ENCODE results near the gene SAT1.

SAT1 gene

DNA sequence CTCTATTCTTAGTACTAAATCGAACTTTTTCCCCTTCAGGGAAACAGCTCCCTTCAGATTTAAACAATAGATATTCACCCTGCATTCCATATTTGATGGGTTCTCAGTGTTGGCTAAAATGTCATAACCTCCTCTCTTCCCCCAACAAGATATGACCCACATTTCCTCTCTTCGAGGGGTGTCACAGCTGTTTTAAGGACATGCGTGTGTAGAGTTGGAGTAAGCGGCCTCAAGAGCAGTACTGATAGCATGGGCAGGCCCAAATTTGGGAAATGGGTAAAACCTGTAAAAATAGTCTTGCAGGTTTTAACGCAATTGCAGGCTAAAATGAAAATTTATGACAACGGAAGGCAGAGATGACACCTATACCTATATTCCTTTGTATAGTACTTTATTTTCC lies 28.7 kb downstream of the SAT1 start:
- no peak for DNase-seq

DNA sequence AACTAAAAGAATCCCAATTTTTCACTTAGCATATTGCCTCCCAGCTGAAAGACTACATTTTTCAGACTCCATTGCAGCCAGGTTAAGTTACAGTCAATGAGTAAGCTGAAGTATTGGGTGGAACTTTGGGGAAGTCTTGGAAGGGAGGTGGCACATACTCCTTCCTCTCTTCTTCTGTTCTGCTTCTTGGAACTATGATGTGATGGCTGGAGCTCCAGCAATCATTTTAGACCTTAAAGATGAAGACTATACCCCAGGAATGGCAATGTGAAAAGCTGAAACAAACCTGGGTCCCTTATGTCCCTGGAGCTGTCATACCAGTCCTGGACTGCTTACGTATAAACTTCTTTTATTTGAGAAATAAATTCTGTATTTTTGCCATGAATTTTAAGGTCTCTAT lies 30.8 kb downstream of the SAT1 start:
- DNase-seq, result no peak

DNA sequence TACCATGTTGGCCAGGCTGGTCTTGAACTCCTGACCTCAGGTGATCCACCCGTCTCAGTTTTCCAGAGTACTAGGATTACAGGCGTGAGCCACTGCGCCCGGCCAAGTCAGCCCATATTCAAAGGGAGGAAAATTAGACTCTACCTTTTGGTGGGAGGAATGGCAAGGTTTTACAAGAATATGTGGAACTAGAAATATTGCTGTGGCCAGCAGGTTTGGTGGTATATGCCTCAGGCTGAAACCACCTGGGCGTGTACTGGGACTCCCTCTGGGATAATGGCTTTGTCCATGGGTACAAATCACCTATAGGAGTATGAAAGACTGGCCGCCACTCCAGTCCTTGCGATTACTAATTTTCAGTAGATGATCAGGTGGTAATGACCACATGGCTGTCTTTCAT lies 32.4 kb downstream of the SAT1 start:
- no peak for DNase-seq

DNA sequence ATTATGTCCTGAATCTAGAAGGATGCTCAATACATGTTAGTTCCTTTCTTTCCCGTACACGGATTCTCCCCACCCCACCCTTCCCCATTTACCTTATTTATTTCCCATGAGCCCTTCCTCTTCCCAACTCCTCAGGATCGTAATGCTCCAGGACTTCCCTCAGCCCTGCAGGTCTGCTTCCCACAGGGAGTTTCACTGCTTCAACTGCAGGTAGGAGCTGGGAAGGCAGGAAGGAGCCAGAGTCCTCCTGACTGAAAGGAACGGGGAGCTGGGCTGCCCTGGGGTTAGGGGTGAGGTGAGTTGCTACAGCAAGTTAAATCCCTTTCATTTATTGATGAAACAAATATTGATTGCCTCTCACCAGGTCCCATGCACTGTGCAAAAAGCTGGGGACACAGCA lies 33.2 kb downstream of the SAT1 start:
- DNase-seq, result no peak

GRCh38 chrX:23817979-23818336 lies 35.0 kb downstream of the SAT1 start:
- no peak for DNase-seq

GRCh38 chrX:23819385-23820234 lies 36.6 kb downstream of the SAT1 start:
- peak; percentile 44 for DNase-seq

DNA sequence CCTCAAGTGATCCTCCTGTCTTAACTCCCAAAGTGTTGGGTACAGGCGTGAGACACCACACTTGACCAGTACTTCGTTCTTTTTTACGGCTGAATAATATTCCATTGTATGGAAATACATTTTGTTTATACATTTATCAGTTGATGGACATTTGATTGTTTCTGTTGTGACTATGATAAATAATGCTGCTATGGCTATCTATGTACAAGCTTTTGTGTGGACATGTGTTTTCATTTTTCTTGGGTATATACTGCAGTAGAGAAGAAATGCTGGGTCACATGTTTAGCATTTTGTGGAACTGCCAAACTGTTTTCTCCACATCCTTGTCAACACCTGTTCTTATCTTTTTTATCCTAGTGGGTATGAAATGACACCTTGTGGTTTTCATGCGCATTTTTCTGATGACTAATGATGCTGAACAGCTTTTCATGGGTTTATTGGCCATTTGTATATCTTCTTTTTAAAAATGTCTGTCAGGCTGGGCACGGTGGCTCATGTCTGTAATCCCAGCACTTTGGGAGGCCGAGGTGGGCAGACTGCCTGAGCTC lies 37.3 kb downstream of the SAT1 start:
- DNase-seq, result peak; percentile 56

DNA sequence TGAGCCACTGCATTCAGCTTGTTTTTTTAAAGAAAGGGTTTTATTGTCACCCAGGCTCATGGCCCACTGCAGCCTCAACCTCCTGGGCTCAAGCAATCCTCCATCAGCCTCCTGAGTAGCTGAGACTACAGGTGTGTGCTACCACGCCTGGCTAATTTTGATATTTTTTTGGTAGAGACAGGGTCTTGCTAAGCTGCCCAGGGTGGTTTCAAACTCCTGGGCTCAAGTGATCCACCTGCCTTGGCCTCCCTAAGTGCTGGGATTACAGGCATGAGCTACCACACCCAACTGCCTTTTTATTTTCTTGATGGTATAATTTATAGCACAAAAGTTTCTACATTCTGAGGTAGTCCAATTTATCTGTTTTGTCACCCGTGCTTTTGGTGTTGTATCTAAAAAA lies 38.9 kb downstream of the SAT1 start:
- DNase-seq, result no peak

- peak; percentile 95 for DNase-seq
Observed at GRCh38 chrX:23822397-23822796, 39.4 kb downstream of the SAT1 start.

GRCh38 chrX:23822841-23823240 lies 39.9 kb downstream of the SAT1 start:
- peak; percentile 70 for DNase-seq

DNA sequence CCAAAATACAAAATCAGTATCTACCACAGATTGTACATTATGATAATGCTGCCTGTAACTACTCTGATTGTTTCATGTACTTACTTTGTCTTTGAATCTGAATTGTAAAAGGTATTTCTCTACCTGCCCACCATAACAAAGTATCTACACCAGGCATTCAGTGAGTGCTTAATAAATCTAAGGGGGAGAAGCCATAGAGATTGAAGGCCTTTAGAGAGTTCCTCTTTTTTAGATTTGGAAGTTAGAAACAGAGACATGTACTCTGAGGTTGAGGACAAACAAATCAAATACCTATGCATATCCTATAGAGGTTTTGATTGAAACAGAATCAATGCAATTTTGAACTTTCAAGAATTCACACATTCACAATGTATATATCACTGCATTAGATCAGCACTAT lies 42.7 kb downstream of the SAT1 start:
- no peak for DNase-seq

DNA sequence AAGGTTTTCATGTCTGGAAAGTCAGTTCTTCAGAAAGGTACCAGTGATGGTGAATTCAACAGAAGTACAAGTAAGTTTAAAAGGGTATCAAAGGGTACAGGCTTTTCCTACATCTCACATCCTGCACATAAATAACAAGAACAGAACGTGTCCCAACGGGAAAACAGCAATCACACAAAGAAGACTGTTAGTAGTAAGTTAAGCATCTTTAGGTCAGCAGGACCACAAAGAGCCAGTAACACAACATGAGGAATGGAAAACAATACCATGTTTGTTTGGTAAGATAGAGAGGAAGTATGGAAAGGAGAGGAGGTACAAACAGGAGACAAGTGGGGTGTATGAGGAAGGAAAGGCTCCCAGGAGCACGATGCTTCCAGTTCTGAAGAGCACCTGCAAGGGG lies 43.2 kb downstream of the SAT1 start:
- no peak for DNase-seq

- DNase-seq, result no peak
Observed at GRCh38 chrX:23826653-23827052, 43.7 kb downstream of the SAT1 start.

GRCh38 chrX:23828881-23829280 lies 45.9 kb downstream of the SAT1 start:
- DNase-seq, result no peak

DNA sequence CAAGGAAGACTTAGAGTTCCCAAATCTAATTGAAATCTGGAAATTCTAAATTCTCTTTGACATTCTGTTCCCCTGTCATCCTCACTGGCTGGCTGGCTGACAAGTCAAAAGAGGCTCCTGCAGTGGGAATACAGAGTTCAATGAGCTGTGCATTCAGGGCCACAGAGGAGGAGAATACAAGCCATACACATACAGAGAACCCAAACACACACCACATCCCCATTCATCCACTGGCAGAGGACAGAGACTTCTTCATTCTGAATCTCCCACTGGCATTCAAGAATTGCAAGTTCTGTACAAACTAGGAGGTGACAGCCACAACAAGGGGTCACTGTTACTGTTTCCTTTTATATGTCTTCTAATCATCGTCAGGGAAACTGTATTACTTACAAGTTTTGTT lies 49.7 kb downstream of the SAT1 start:
- no peak for DNase-seq
